DOHH2 (cell line): ENCODE data around the gene EIPR1.
"Not testable (repeated sequence)": the region's sequence is repeated elsewhere in the genome, so short reads cannot be mapped to it uniquely, and the experiment has no call there.

Experiments
- H3F3A ChIP-seq: fragments of 200-600 bp; sonication (generic), shearing (Covaris generic); 2 replicates; pipeline ENCODE4 v1.6.0; 2016; ENCODE audit warnings: antibody characterized with exemption, mild to moderate bottlenecking; ENCODE audit not compliant: control insufficient read depth, insufficient read depth
- H3K27ac ChIP-seq: fragments of 200-600 bp; sonication (generic); 2 replicates; pipeline ENCODE4 v1.5.1; 2014; ENCODE audit warnings: low read depth, mild to moderate bottlenecking, low read length, moderate library complexity
- H3K27me3 ChIP-seq: fragments of 200-600 bp; sonication (generic); 2 replicates; pipeline ENCODE4 v1.6.1; 2014; ENCODE audit warnings: mild to moderate bottlenecking, low read length, mixed read lengths; ENCODE audit not compliant: control insufficient read depth
- H3K36me3 ChIP-seq: fragments of 200-600 bp; sonication (generic); 2 replicates; pipeline ENCODE4 v1.6.1; 2014; ENCODE audit warnings: mild to moderate bottlenecking, low read length, moderate library complexity, mixed read lengths; ENCODE audit not compliant: control insufficient read depth
- H3K4me1 ChIP-seq: fragments of 200-600 bp; sonication (generic); 2 replicates; pipeline ENCODE4 v1.6.1; 2014; ENCODE audit warnings: mild to moderate bottlenecking, low read length, mixed read lengths; ENCODE audit not compliant: control insufficient read depth
- H3K4me2 ChIP-seq: fragments of 200-600 bp; sonication (generic); 2 replicates; pipeline ENCODE4 v1.6.0; 2014; ENCODE audit warnings: mild to moderate bottlenecking, low read length, moderate library complexity
- H3K4me3 ChIP-seq: fragments of 200-600 bp; sonication (generic); 2 replicates; pipeline ENCODE4 v1.5.1; 2014; ENCODE audit warnings: mild to moderate bottlenecking, low read length, mixed read lengths
- H3K79me2 ChIP-seq: fragments of 200-600 bp; sonication (generic); 2 replicates; pipeline ENCODE4 v1.6.1; 2014; ENCODE audit warnings: mild to moderate bottlenecking, low read length, mixed read lengths; ENCODE audit not compliant: control insufficient read depth
- H3K9me2 ChIP-seq: fragments of 200-600 bp; sonication (generic); replicated peaks from 2 replicates; pipeline ENCODE4 v1.6.1; 2014; ENCODE audit warnings: mild to moderate bottlenecking, low read length, mixed read lengths; ENCODE audit not compliant: control insufficient read depth
- H3K9me3 ChIP-seq: fragments of 200-600 bp; sonication (generic); 2 replicates; pipeline ENCODE4 v1.6.1; 2014; ENCODE audit warnings: antibody characterized with exemption, low read length, mixed read lengths; ENCODE audit not compliant: control insufficient read depth, insufficient read depth
- H4K20me1 ChIP-seq: fragments of 200-600 bp; sonication (generic); 2 replicates; pipeline ENCODE4 v1.6.0; 2014; ENCODE audit warnings: low read depth, mild to moderate bottlenecking, antibody characterized with exemption, low read length, moderate library complexity; ENCODE audit not compliant: control insufficient read depth, insufficient read depth
- EZH2phosphoT487 ChIP-seq: fragments of 200-600 bp; sonication (generic); IDR thresholded peaks from 2 replicates; pipeline ENCODE4 v1.6.1; 2017; ENCODE audit warnings: borderline replicate concordance, mild to moderate bottlenecking, antibody characterized with exemption, low read length, moderate library complexity, mixed read lengths
- TF ChIP-seq, protein P1 (sequence below): fragments of 200-600 bp; sonication (generic); IDR thresholded peaks from one replicate; pipeline ENCODE4 v1.5.1; 2014; ENCODE audit warnings: antibody characterized with exemption, mild to moderate bottlenecking, low read depth, low read length; ENCODE audit not compliant: poor library complexity, severe bottlenecking

EIPR1 gene

DNA sequence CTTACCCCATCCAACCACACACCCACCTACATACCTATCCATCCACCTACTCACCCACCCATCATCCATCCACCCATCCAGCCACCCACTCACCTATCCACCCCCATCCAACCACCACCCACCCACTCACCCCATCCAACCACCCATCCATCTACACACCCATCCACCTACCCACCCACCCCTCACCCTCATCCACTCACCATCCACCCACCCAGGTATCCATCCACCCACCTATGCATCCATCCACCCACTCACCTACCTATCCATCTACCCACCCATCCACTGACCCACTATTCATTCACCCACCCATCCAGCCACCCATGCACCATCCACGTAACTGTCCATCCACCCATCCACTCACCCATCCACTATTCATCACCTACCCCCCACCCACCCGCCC, 194.8 kb downstream of the EIPR1 start:
- Histone ChIP-seq H3K9me2 (no peaks in the 10 kb centered on the region), H3K27ac (no peak overlapping the region), H3K27me3 (no peaks in the 10 kb centered on the region), H3K9me3 (no peaks in the 10 kb centered on the region), H3K4me2 (no peak overlapping the region), H3K4me1 (no peaks in the 10 kb centered on the region), H3K79me2 (no peaks in the 10 kb centered on the region), H4K20me1 (no peaks in the 10 kb centered on the region), H3F3A (no peaks in the 10 kb centered on the region), H3K4me3 (no peak overlapping the region), H3K36me3 (no peaks in the 10 kb centered on the region)
- TF ChIP-seq, protein P1, sequence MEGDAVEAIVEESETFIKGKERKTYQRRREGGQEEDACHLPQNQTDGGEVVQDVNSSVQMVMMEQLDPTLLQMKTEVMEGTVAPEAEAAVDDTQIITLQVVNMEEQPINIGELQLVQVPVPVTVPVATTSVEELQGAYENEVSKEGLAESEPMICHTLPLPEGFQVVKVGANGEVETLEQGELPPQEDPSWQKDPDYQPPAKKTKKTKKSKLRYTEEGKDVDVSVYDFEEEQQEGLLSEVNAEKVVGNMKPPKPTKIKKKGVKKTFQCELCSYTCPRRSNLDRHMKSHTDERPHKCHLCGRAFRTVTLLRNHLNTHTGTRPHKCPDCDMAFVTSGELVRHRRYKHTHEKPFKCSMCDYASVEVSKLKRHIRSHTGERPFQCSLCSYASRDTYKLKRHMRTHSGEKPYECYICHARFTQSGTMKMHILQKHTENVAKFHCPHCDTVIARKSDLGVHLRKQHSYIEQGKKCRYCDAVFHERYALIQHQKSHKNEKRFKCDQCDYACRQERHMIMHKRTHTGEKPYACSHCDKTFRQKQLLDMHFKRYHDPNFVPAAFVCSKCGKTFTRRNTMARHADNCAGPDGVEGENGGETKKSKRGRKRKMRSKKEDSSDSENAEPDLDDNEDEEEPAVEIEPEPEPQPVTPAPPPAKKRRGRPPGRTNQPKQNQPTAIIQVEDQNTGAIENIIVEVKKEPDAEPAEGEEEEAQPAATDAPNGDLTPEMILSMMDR, result no peak
- no peak for TF ChIP-seq EZH2phosphoT487

DNA sequence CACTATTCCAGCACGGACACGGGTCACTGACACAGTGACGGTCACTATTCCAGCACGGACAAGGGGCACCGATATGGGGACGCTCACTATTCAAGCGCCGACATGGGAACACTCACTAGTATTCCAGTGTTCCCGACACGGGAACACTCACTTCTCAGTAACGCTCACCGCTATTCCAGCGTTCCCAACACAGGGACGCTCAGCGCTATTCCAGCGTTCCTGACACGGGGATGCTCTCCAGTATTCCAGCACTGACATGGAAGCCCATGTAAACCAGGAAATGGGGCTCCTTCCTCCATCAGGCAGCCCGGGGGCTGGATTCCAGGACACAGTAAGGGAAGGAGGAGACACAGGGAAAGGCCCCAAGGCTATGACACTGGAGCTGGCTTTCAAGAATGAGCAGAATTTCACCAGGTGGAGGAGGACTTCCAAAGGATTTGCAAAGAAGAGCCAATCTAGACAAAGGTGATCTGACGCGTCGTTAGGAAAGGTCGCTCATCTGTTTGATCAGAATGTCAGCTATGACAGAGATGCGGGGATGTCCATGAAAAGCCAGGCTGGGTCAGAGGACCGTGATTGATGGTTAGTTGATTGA, 196.1 kb downstream of the EIPR1 start:
- no peaks in the 10 kb centered on the region for H4K20me1 ChIP-seq
- TF ChIP-seq, protein P1, result no peak
- no peaks in the 10 kb centered on the region for H3K79me2 ChIP-seq
- H3K4me3 ChIP-seq, result no peak overlapping the region
- no peak overlapping the region for H3K27ac ChIP-seq
- no peaks in the 10 kb centered on the region for H3K9me2 ChIP-seq
- H3K27me3 ChIP-seq, result no peaks in the 10 kb centered on the region
- H3K4me1 ChIP-seq, result no peaks in the 10 kb centered on the region
- H3K4me2 ChIP-seq, result no peak overlapping the region
- no peaks in the 10 kb centered on the region for H3K36me3 ChIP-seq
- no peaks in the 10 kb centered on the region for H3F3A ChIP-seq
- no peaks in the 10 kb centered on the region for H3K9me3 ChIP-seq

DNA sequence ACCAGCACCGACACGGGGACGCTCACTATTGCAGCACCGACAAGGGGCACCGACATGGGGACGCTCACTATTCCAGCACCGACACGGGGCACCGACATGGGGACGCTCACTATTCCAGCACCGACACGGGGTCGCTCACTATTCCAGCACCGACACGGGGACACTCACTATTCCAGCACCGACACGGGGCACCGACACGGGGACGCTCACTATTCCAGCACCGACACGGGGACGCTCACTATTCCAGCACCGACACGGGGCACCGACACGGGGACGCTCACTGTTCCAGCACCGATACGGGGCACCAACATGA, 196.8 kb downstream of the EIPR1 start:
- not testable (repeated sequence) for H3K4me1 ChIP-seq, H3K27me3 ChIP-seq, H3F3A ChIP-seq, H4K20me1 ChIP-seq, H3K36me3 ChIP-seq, H3K9me2 ChIP-seq, H3K4me3 ChIP-seq, H3K9me3 ChIP-seq, H3K27ac ChIP-seq, H3K4me2 ChIP-seq, H3K79me2 ChIP-seq

DNA sequence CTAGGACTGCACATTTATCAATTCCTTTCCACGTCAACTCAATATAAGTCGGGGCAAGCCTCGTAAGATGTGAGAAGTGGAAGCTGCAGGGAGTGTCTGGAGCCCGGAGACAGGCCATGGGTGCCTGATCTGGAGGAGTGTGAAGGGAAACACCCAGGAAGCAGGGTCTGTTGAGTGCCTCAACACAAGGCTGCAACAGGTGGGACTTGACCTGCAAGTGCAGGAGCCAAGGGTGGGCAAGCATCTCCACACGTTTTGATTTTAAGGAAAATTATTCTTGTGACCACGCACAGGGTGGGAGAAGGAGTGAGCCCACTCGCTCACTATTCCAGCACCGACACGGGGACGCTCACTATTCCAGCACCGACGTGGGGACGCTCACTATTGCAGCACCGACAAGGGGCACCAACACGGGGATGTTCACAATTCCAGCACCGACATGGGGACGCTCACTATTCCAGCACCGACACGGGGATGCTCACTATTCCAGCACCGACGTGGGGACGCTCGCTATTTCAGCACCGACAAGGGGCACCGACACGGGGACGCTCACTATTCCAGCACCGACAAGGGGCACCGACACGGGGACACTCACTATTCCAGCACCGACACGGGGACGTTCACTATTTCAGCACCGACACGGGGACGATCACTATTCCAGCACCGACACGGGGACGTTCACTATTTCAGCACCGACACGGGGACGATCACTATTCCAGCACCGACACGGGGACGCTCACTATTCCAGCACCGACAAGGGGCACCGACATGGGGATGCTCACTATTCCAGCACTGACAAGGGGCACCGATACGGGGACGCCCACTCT, 197.3 kb downstream of the EIPR1 start:
- H3K36me3 ChIP-seq, result no peaks in the 10 kb centered on the region
- no peaks in the 10 kb centered on the region for H3K9me2 ChIP-seq
- H4K20me1 ChIP-seq, result no peaks in the 10 kb centered on the region
- H3K4me1 ChIP-seq, result no peaks in the 10 kb centered on the region
- no peaks in the 10 kb centered on the region for H3F3A ChIP-seq
- no peaks in the 10 kb centered on the region for H3K79me2 ChIP-seq
- H3K27me3 ChIP-seq, result no peaks in the 10 kb centered on the region
- H3K4me2 ChIP-seq, result no peak overlapping the region
- no peak overlapping the region for H3K27ac ChIP-seq
- no peak for TF ChIP-seq EZH2phosphoT487
- TF ChIP-seq, protein P1, result no peak
- H3K9me3 ChIP-seq, result no peaks in the 10 kb centered on the region
- H3K4me3 ChIP-seq, result no peak overlapping the region
